ENCODE results near the gene PCCA.
"Not testable (repeated sequence)": the region's sequence is repeated elsewhere in the genome, so short reads cannot be mapped to it uniquely, and the experiment has no call there.

Gene PCCA

GRCh38 chr13:100513987-100514670, 425.2 kb downstream of the PCCA start:
- DNase-seq, result no peak

- peak; percentile 83 for DNase-seq
Measured at GRCh38 chr13:100514788-100515409, 426.0 kb downstream of the PCCA start.

- DNase-seq, result no peak
Measured at GRCh38 chr13:100515410-100515800, 426.5 kb downstream of the PCCA start.

- no peak for DNase-seq
Measured at GRCh38 chr13:100517135-100517534, 428.2 kb downstream of the PCCA start.

GRCh38 chr13:100517728-100518127, 428.8 kb downstream of the PCCA start:
- no peak for DNase-seq

GRCh38 chr13:100518394-100519062, 429.6 kb downstream of the PCCA start:
- DNase-seq, result no peak

GRCh38 chr13:100519626-100520025, 430.7 kb downstream of the PCCA start:
- DNase-seq, result no peak

- DNase-seq, result peak; percentile 72
Measured at GRCh38 chr13:100520936-100521850, 432.3 kb downstream of the PCCA start.

GRCh38 chr13:100521851-100522617, 433.1 kb downstream of the PCCA start:
- peak; percentile 99 for DNase-seq

GRCh38 chr13:100522618-100523309, 433.9 kb downstream of the PCCA start:
- peak; percentile 96 for DNase-seq

- DNase-seq, result peak; percentile 92
Measured at GRCh38 chr13:100523411-100523810, 434.5 kb downstream of the PCCA start.

GRCh38 chr13:100523981-100524386, 435.1 kb downstream of the PCCA start:
- DNase-seq, result no peak

GRCh38 chr13:100524688-100525087, 435.8 kb downstream of the PCCA start:
- not testable (repeated sequence) for DNase-seq

GRCh38 chr13:100525453-100526317, 436.8 kb downstream of the PCCA start:
- no peak for DNase-seq

GRCh38 chr13:100526318-100527000, 437.6 kb downstream of the PCCA start:
- no peak for DNase-seq

- peak; percentile 24 for DNase-seq
Measured at GRCh38 chr13:100527644-100528043, 438.8 kb downstream of the PCCA start.

- no peak for DNase-seq
Measured at GRCh38 chr13:100528353-100528752, 439.5 kb downstream of the PCCA start.

GRCh38 chr13:100528820-100529219, 439.9 kb downstream of the PCCA start:
- no peak for DNase-seq

GRCh38 chr13:100529666-100530377, 440.9 kb downstream of the PCCA start:
- DNase-seq, result peak; percentile 42

Data from NCI-H1694 treated with DMSO at 0.1 percent for 48 hours (cell line).